NCI-H1417 treated with DMSO at 0.1 percent for 48 hours (cell line): ENCODE data around the gene TMEM129.

Source experiments
- DNase-seq: peaks from one replicate; lab custom pipeline; 2025; lab: John Stamatoyannopoulos, UW

Gene TMEM129

DNA sequence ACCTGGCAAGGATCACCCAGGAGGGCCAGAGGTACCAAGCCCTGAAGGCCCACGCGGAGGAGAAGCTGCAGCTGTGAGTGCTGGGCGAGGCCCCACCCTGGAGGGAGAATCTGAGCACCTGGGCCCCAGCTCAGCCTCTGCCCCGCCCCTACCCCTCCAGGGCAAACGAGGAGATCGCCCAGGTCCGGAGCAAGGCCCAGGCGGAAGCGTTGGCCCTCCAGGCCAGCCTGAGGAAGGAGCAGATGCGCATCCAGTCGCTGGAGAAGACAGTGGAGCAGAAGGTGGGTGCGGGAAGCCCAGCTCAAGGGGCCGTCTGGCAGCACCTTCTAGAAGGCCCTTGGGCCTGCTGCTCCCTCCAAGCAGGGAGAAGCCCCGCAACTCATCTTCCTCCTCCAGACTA, 23.4 kb upstream of the TMEM129 start:
- no peak for DNase-seq

DNA sequence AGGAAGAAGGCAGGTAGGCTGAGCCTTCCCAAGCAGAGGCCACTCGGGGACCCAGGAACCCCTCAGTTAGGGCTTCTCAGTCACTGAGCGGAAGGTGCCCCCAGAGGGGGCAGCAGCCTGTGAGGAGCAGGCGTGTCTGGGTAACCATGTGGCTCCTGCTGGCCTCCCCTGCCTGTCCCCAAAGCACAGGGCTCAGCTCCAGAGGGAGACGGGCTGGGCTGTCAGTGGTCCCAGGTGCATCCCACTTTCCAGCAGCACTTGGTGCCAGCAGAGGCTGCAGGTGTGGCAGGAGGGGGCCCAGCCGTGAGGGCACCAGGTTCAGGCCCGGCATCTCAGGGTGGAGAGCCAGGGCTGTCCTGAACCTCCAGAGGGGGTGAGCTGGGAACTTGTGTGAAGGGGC, 22.9 kb upstream of the TMEM129 start:
- DNase-seq = no peak

DNA sequence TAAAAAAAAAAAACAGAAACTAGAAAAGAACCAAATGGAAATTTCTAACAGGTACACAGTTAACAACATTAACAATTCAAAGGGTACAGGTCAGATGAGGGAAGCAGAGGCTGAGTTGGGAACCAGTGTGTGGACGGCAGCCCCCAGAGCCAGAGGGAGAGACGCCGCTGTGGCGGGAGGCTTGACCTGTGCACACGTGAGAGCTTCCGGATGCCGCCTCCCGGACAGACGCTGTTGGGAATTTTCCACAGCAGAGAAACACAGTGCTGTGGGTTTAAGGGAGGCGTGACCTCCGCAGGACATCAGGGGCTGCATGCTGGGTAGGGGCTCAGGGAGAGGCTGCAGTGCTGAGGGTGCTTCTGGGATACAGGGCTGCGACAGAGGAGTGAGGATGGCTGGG, 22.4 kb upstream of the TMEM129 start:
- DNase-seq = no peak

DNA sequence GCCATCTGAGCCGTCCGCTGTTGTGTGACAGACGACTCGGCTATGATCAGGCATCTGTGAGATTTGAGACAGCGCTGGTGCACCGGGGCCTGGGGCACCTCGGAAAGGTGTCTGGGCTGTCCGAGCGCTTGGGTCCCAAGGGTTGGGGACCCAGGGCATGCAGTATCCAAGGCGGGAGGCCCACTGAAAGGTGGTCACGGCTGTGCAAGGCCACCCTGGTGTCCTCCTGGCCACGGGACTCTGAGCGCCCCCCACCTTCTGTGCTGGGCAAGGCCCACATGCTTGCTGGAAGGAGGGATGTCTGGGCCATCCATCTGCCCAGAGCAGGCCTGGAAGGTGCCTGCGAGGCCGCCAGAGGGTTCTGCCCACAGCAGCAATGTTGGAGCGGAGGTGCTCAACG, 20.1 kb upstream of the TMEM129 start:
- DNase-seq = no peak

DNA sequence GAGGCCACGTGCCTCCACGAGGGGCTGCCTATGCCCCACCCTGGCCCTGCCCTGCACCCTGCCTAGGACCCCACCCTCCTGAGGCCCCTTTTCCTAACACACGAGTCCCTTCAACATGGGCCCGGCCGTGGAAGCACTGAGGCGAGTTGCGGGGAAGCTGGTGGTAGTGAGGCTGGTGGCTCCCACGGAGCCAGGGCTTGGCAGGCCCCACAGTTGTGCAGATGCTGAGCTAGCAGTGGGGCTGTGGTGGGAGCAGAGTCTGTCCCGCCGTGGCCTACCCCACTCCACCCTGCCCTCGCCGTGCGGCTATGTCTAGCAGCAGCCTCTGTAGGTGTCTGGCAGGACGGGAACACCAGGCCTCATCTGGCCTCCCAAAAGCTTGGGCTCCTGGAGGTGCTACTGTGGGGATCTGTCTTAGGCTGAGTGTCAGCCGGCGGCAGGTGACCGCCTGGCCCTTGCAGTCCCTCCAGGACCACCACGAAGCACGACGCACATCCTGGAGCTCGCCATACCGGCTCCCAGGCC, 19.0 kb upstream of the TMEM129 start:
- no peak for DNase-seq

DNA sequence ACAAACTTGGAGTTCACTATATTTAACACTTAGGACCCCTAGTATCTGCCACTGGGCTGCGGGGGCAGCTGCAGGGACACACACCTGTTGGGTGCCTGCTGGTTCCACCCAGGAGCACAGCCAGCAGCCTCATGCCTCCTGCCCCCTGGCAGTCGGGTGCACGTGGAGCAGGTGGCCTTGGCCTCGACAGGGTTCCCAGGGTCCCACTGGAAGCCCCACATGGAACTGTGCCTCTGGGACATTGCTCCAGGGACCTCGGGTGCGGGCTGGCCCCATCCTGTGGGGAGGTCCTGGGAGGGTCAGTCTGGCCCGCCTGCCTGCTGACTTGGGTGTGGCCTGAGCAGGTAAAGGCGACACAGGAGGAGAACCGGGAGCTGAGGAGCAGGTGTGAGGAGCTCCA, 18.2 kb upstream of the TMEM129 start:
- DNase-seq = no peak

DNA sequence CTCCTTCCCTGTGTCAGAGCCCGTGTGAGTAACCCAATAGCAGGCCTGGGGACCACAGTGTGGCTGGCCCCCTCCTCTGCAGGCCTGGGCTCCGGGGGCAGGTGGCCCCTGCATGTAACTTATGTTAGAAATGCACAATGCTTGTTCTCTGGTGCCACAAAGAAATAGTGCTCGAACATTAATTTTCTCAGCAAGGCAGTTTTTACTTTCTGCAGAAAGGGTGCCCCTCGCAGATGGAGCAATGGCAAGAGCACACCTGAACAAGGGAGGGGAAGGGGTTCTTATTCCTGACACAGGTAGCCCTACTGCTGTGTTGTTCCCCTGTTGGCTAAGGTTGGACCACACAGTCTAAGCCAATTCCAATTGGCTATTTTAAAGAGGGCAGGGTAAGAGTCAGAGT, 17.3 kb upstream of the TMEM129 start:
- no peak for DNase-seq

DNA sequence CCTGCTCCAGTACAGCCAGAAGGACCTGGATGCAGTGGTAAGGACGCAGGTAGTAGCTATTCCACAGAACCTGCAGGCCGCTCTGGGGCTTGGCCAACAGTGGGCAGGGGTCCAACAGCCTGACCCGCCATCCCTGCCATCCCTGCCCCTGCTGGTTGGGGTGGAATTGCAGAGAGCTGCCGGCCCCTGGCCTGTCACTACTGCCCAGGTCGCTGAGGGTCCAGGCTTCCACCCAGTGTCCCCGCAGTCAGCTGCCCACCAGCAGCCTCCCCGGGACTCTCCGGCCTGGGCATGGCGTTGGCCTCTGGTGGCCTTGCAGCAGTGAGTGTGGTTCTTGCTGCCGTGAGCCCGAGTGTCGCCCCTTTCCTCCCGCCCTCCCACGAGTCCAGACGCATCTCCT, 16.5 kb upstream of the TMEM129 start:
- no peak for DNase-seq

DNA sequence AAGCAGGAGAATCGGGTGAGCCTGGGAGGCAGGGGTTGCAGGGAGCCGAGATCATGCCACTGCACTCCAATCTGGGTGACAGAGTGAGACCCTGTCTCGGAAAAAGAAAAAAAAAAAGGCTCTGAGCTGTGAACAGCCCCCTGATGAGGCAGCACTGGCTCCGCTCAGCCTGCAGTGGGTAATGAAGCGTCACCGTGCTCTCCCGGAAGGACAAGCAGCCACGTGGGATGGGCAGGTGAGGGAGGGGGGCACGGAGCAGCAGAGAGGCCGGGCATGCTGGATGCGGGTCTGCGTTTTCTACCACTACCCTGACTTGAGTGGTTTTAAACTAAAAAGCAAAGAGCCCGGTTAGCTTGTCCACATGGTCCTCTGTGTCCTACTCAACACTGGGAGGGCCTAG, 15.7 kb upstream of the TMEM129 start:
- DNase-seq = no peak

DNA sequence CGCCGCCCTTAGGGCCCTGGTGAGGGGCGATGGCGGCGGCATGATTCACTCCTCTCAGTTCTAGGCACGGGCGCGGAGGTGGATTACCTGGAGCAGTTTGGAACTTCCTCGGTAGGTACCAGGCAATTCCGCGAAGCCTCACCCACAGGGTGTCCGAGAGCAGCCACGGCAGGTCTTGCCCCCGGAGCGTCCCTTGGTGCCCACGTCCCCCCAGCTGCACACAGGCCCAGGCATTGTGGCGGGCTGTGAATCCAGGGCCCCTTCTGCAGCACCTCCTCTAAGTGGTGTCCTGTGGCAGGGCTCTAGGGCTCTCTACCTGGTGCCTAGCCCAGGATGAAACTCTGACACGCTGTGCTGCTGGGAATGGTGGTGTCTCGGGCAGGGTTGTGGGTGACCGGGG, 14.1 kb upstream of the TMEM129 start:
- DNase-seq = no peak

DNA sequence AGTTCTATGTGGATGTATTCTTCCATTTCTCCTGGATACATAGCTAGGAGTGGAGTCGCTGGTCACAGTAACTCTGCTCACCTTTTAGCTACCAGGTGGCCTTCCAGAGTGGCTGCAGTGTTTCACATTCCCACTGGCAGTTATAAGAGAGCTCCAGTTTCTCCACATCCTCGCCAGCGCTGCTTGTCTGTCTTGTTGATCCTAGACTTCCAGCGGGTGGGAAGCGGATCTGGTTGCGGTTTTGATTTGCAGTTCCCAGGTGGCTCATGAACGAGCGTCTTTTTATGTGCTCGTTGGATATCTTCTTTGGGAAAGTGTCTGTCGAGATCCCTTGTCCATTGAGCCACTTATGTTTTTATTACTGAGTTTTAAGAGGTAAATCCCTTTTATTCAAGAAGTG, 11.8 kb upstream of the TMEM129 start:
- DNase-seq = no peak

DNA sequence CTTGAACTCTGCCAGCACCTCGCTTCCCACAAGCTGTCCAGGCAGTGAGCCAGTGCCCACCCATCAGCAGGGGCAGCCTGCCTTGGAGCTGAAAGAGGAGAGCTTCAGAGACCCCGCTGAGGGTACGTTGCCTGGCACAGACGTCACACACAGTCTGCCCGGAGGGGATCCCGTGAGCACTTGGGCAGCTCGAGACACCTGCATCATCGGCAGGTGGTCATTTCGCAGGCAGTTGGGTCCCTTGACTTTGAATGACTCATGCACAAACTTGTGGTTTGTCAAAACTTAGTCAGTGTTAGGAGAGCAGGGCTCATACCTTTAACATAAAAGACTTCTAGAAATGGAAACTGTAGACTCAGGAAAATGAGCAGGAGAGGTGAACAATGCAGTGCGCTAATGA, 10.1 kb upstream of the TMEM129 start:
- no peak for DNase-seq

DNA sequence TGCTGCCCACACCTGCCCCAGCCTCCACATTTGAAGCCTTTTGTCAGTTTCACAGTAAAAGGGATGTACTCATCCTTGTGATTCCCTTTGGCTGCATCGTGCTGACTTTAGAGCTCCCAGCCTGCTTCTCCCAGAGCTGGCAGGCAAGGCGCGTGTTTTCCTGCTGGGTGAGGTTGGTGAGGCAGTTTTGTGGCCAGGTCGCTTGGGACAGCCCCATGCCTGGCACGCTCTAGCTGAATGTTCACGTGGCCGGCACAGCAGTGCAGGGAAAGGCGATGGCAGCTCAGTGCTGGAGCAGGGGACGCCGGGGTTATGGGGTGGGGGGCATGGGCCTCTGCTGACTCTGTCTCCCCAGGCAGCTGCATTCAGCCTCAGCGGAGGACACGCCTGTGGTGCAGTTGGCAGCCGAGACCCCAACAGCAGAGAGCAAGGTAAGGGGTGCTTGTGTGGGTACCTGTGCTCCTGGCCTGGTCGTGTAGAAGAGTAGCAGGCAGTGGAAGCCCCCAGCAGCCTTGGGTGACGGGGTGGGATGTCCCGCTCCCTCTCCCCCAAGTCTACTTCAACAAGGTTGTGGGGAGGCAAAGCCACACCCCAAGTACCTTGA, 9.5 kb upstream of the TMEM129 start:
- DNase-seq = no peak

DNA sequence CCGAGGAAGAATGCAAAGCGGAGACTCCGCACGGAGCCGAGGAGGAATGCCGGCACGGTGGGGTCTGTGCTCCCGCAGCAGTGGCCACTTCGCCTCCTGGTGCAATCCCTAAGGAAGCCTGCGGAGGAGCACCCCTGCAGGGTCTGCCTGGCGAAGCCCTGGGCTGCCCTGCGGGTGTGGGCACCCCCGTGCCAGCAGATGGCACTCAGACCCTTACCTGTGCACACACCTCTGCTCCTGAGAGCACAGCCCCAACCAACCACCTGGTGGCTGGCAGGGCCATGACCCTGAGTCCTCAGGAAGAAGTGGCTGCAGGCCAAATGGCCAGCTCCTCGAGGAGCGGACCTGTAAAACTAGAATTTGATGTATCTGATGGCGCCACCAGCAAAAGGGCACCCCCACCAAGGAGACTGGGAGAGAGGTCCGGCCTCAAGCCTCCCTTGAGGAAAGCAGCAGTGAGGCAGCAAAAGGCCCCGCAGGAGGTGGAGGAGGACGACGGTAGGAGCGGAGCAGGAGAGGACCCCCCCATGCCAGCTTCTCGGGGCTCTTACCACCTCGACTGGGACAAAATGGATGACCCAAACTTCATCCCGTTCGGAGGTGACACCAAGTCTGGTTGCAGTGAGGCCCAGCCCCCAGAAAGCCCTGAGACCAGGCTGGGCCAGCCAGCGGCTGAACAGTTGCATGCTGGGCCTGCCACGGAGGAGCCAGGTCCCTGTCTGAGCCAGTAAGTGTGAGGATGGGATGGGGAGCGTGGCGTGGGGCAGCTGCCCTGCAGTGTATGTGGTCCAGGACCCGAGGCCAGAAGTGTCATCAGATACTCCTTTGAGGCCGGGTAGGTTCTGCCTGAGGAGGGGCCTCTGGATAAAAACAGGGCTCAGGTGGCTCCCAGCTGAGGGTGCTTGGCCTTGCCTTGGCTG, 7.2 kb upstream of the TMEM129 start:
- DNase-seq = no peak

DNA sequence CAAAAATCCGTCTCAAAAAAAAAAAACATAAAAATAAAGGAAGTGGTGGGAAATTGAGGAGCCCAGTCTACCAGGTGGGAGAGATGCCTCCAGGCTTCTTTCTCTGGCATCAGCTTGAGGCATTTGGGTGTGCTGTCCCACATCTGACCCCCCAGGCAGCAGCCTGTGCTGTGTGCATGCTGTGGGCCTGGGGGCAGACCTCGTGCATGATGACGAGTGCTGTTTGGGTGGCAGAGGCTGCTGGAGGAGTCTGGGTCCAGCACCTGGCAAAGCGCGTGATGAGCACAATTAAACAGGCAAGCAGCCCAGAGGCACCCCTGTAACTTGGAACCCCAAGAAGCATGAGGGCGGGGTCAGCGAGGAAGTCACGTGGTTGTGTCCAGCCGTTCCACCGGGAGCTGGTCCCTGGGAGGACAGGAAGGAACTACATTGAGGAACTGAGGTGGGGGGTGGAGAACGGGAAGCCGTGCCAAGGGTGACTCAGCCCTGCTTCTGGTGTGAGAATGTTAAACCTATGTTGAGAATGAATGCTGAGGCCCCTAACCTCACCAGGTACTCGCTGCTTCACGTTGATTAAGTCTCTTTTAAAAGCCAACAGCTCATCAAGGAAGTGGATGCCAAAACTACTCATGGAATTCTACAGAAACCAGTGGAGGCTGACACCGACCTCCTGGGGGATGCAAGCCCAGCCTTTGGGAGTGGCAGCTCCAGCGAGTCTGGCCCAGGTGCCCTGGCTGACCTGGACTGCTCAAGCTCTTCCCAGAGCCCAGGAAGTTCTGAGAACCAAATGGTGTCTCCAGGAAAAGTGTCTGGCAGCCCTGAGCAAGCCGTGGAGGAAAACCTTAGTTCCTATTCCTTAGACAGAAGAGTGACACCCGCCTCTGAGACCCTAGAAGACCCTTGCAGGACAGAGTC, 6.3 kb upstream of the TMEM129 start:
- DNase-seq = no peak

DNA sequence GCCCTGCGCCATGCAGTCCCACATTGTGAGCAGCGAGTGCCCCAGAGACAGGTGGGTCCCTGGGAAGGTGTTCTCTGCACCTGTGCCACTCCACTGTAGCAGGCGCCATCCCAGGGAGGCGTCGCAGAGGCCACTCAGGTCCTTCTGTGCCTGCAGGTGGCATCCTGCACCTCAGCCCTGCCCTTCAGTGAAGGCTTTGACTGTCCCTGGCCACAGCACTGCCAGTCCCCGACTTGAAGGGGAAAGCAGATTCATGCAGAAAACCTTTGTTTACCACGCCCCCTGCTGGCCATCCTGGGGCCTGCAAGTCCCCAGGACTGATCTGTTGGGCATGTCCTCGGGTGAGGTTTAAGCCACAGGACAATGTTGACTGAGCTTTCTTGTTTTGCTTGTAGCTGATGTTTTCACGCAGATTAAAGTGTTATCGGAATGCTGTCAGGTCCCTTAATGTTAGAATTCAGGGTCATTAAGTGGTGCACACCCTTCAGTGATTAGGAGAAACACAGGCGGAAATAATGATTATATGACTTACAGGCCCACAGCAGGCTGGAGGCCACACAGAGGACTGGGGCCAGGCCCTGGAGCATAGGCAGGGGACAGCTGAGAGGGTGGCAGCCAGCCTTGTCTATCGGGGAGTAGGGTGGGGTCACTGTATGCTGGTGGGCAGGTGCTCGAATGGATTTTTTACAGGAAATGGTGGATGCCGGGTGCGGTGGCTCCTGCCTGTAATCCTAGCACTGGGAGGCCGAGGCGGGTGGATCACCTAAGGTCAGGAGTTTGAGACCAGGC, 5.2 kb upstream of the TMEM129 start:
- no peak for DNase-seq

DNA sequence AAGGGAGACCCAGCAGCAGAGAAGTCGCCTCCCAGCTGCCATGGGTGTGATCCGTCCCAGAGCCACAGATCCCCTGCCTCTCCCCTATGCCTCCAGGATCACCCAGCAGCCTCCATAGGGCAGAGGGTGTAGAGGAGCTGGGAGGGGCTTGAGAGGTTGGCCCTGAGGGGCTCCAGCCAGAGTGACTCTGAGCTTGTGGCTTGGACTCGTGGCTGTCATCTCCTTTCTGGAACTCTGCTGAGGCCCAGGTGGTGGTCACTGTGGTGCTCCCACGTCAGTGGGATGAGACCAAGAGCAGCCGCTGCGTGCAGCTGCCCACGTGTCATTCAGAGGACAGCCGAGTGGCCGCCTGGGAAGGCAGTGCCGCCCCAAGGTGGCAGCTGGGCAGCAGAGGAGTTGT, 4.4 kb upstream of the TMEM129 start:
- DNase-seq = no peak

DNA sequence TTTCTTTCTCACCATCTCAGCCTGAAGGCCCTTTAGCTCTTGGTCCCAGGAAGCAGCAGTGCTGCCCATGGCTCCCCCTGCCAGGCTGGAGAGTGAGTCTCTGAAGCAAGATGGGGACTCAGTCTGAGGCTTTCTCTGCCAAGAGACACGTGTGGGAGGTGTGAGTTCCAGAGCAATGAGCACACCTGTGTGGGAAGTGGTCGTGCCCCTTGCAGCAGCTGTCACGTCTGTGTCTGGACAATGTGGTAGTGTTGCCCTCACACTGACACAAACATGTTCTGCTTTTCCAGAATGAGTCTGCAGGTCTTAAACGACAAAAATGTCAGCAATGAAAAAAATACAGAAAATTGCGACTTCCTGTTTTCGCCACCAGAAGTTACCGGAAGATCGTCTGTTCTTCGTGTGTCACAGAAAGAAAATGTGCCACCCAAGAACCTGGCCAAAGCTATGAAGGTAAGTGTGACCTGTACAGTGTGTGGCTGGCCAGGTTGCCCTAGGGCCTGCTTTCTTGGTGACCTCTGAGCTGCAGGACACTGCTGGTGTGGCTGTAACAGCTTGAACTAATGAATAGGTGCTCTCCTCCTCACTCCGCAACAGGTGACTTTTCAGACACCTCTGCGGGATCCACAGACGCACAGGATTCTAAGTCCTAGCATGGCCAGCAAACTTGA, 2.1 kb upstream of the TMEM129 start:
- DNase-seq = no peak

DNA sequence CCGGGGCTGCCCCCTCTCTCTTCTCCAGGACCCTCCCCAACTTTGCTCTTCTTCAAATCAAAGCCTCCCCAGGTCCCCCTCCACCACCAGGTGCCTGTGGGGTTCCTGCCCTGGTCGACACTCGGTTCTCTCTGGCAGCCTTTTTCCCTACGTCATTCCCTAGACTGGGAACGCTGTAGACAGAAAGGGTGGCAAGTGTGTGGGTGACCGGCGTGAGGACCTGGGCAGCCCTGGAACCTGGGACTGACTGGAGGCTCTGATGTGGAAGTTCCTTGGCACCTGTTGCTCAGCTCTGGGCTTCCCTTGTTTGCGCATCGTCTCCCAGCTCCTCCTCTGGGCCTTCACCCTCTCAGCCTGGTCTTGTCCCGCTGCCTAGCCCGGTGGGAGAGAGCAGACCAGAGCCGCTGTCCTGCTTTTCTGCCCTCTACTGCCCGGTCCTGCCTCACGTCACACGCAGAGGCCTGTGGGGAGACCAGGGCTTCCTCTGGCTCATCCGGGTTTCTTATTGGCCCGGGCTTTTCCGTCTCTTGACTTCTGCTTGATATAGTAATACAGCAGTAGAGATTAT, 1.5 kb upstream of the TMEM129 start:
- DNase-seq = no peak

DNA sequence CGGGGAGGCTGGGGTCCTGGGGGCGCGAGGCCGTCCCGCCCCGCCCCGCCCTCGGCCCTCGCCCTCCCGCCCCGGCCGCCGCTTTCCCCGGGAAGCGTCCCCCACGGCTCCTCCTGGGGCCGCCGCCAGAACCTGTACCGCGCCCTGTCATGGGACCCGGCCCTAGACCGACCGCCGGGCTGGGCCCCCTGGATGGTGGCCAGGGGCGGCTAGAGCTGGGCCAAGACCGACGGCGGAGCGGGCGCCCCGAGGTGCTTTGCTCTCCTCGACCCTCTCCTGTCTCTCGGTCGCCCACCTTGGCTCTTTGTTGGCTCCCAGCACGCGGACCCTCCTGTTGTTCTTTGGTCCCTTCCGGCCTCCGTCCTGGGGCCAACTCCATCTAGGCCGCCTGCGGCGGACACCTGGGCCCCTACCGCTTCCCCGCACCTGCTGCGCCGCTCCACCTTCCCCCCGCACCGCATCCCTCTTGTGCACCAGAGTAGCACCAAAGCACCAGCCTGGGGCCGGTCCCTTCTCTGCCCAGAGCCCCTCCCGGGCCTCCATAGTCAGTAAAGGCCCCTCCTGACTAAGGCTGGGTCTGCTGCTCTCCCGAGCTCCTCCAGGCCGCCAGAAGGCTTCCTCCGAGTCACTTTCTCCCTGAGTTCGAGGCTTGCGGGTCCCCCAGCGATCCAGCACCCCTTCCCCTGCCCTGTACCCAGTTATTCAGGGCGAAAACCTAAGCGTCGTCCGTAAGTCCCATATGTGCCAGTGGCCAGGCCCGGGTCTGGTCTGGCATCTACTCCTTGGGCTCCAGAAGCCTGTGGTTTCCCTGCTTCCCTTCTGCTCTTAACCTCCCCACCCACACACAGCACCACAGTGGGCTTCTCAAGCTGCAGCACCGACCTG, 785 bp upstream of the TMEM129 start:
- DNase-seq = no peak
